ENCODE results near the gene CPM.
"Not testable (repeated sequence)": the region's sequence is repeated elsewhere in the genome, so short reads cannot be mapped to it uniquely, and the experiment has no call there.

- TF ChIP-seq CTCF (conservative IDR thresholded peaks at IDR 0.05; ENCODE audit: low read depth, low read length); EZH2 (IDR thresholded peaks at IDR 0.05; ENCODE audit: low read length, unreplicated experiment); EZH2phosphoT487 (IDR thresholded peaks at IDR 0.05; ENCODE audit: borderline replicate concordance, low read length): not testable (repeated sequence)
Measured at GRCh38 chr12:68810027-68810389, 123.0 kb downstream of the CPM start.
